GM12891 (cell line): Measurements from ENCODE around the gene NFKBIB.

ENCODE experiments used
- PAX5 ChIP-seq: IDR thresholded peaks from 2 replicates; pipeline ENCODE4 v1.6.1; 2011; ENCODE audit warnings: low read length, moderate library complexity, mild to moderate bottlenecking; ENCODE audit not compliant: insufficient read depth, severe bottlenecking
- POLR2A ChIP-seq: IDR thresholded peaks from 2 replicates; pipeline ENCODE4 v1.6.1; 2011; ENCODE audit warnings: low read depth, low read length, control low read depth
- POLR2AphosphoS5 ChIP-seq: IDR thresholded peaks from 2 replicates; pipeline ENCODE4 v1.6.1; 2011; ENCODE audit warnings: low read depth, low read length, control low read depth
- POU2F2 ChIP-seq: IDR thresholded peaks from 2 replicates; pipeline ENCODE4 v1.6.1; 2011; ENCODE audit warnings: low read depth, mild to moderate bottlenecking, control low read depth, low read length, moderate library complexity
- SPI1 ChIP-seq: IDR thresholded peaks from 2 replicates; pipeline ENCODE4 v1.6.1; 2011; ENCODE audit warnings: low read depth, low read length, control low read depth
- TAF1 ChIP-seq: IDR thresholded peaks from 2 replicates; pipeline ENCODE4 v1.6.1; 2011; ENCODE audit warnings: low read depth, low read length, control low read depth

- TF ChIP-seq POLR2AphosphoS5: no peak
- no peak for TF ChIP-seq POLR2A
- no peak for TF ChIP-seq PAX5
- no peak for TF ChIP-seq TAF1
- no peak for TF ChIP-seq SPI1
- TF ChIP-seq POU2F2: no peak
Measured at GRCh38 chr19:38945562-38946228, 45.9 kb downstream of the NFKBIB start.
